H1 (cell line): ENCODE data around the gene RHBDD1. TPM values are rescaled to one million over a fixed set of nuclear protein-coding genes. Genes with fewer than 3 reads are reported as not detected.

Experiments
- BCL11A ChIP-seq, 2 experiments: IDR thresholded peaks; one replicate each; pipeline ENCODE4 v1.6.1; 2011; ENCODE audit warnings: low read depth in 2 of 2, low read length in 2 of 2, mild to moderate bottlenecking in 2 of 2
- KDM1A ChIP-seq: fragments of 200-600, 300-600 bp; sonication (generic); IDR thresholded peaks from 2 replicates; pipeline ENCODE4 v1.7.1; 2016; ENCODE audit warnings: mild to moderate bottlenecking, low read length, borderline replicate concordance
- SIN3A ChIP-seq, 2 experiments: IDR thresholded peaks in 1 of 2; conservative IDR thresholded peaks in 1 of 2; 2 replicates each; pipeline ENCODE4 v1.6.1; 2011 to 2012; ENCODE audit warnings: low read length in 2 of 2, improper control_type of control experiment in 1 of 2, low read depth in 1 of 2, mild to moderate bottlenecking in 1 of 2
- SP1 ChIP-seq: IDR thresholded peaks from 2 replicates; pipeline ENCODE4 v1.6.1; 2011; ENCODE audit warnings: low read depth, low read length
- polyA plus RNA-seq, 7 experiments: library from polyadenylated mRNA; depleted of rRNA in 3 of 7; stranded (reverse) in 5 of 7; unstranded in 2 of 7; fragments of >200 nt in 5 of 7; fragments of 200-250 nt in 2 of 7; gene quantifications; 1 replicate in 5 of 7; 2 replicates in 1 of 7; 4 replicates in 1 of 7; pipeline versions ENCODE4 v1.2.1 to v1.2.3, GENCODE V29; 2011 to 2013; ENCODE audit warnings: missing spikeins in 2 of 7, mixed read lengths in 2 of 7
- total RNA-seq: library from RNA; stranded (reverse); fragmentation: NEBNext Ultra II Directional; extraction: Animal tissue kit (Norgen Biotek cat#: 25700); gene quantifications from 2 replicates; pipeline ENCODE4 v1.2.1, GENCODE V29; 2021
- TF ChIP-seq, protein P1 (sequence below): fragments of 300-600 bp; sonication (generic); IDR thresholded peaks from 2 replicates; pipeline ENCODE4 v1.7.1; 2012; ENCODE audit warnings: low read length, moderate library complexity, mild to moderate bottlenecking, inconsistent platforms; ENCODE audit not compliant: insufficient replicate concordance
- TF ChIP-seq, protein P2 (sequence below), 3 experiments: IDR thresholded peaks; 1 replicate in 2 of 3; 2 replicates in 1 of 3; pipeline versions ENCODE4 v1.5.1 to v1.6.1; 2011; ENCODE audit warnings: low read length in 3 of 3, mild to moderate bottlenecking in 3 of 3, inconsistent platforms in 2 of 3, low read depth in 1 of 3, moderate library complexity in 1 of 3; ENCODE audit not compliant: insufficient read depth in 1 of 3; ENCODE audit errors: control extremely low read depth in 1 of 3

Gene RHBDD1
- total and polyA plus RNA-seq, 2 of the 8 experiments (the other 6 are each of a cell fraction or from before 2014, with no cell fraction given) = 10.5 to 23.1 TPM

DNA sequence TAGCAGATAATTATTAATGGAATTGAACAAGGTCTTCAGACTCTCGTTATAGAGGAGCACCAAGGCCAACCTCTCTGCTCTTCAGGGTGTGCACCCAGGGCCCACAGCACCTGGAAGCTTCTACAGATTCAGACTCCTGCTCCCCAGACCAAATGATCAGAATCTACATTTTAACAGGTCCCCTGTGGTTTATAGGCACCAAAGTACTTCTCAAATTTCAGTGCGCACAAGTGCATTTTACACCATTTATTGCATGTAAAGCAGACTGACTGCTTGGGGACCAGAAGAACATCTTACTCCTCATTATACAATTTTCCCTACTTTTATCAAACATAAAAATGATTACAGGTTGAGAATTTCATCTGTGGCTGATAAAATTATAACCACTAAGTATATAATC lies 164.3 kb downstream of the RHBDD1 start (continued):
- no peak for TF ChIP-seq SIN3A (conservative IDR thresholded peaks at IDR 0.05 in 1 of 2, IDR thresholded peaks at IDR 0.05 in 1 of 2; ENCODE audit: low read depth in 1 of 2, low read length in 2 of 2)
- no peak for TF ChIP-seq KDM1A
- TF ChIP-seq, protein P1, sequence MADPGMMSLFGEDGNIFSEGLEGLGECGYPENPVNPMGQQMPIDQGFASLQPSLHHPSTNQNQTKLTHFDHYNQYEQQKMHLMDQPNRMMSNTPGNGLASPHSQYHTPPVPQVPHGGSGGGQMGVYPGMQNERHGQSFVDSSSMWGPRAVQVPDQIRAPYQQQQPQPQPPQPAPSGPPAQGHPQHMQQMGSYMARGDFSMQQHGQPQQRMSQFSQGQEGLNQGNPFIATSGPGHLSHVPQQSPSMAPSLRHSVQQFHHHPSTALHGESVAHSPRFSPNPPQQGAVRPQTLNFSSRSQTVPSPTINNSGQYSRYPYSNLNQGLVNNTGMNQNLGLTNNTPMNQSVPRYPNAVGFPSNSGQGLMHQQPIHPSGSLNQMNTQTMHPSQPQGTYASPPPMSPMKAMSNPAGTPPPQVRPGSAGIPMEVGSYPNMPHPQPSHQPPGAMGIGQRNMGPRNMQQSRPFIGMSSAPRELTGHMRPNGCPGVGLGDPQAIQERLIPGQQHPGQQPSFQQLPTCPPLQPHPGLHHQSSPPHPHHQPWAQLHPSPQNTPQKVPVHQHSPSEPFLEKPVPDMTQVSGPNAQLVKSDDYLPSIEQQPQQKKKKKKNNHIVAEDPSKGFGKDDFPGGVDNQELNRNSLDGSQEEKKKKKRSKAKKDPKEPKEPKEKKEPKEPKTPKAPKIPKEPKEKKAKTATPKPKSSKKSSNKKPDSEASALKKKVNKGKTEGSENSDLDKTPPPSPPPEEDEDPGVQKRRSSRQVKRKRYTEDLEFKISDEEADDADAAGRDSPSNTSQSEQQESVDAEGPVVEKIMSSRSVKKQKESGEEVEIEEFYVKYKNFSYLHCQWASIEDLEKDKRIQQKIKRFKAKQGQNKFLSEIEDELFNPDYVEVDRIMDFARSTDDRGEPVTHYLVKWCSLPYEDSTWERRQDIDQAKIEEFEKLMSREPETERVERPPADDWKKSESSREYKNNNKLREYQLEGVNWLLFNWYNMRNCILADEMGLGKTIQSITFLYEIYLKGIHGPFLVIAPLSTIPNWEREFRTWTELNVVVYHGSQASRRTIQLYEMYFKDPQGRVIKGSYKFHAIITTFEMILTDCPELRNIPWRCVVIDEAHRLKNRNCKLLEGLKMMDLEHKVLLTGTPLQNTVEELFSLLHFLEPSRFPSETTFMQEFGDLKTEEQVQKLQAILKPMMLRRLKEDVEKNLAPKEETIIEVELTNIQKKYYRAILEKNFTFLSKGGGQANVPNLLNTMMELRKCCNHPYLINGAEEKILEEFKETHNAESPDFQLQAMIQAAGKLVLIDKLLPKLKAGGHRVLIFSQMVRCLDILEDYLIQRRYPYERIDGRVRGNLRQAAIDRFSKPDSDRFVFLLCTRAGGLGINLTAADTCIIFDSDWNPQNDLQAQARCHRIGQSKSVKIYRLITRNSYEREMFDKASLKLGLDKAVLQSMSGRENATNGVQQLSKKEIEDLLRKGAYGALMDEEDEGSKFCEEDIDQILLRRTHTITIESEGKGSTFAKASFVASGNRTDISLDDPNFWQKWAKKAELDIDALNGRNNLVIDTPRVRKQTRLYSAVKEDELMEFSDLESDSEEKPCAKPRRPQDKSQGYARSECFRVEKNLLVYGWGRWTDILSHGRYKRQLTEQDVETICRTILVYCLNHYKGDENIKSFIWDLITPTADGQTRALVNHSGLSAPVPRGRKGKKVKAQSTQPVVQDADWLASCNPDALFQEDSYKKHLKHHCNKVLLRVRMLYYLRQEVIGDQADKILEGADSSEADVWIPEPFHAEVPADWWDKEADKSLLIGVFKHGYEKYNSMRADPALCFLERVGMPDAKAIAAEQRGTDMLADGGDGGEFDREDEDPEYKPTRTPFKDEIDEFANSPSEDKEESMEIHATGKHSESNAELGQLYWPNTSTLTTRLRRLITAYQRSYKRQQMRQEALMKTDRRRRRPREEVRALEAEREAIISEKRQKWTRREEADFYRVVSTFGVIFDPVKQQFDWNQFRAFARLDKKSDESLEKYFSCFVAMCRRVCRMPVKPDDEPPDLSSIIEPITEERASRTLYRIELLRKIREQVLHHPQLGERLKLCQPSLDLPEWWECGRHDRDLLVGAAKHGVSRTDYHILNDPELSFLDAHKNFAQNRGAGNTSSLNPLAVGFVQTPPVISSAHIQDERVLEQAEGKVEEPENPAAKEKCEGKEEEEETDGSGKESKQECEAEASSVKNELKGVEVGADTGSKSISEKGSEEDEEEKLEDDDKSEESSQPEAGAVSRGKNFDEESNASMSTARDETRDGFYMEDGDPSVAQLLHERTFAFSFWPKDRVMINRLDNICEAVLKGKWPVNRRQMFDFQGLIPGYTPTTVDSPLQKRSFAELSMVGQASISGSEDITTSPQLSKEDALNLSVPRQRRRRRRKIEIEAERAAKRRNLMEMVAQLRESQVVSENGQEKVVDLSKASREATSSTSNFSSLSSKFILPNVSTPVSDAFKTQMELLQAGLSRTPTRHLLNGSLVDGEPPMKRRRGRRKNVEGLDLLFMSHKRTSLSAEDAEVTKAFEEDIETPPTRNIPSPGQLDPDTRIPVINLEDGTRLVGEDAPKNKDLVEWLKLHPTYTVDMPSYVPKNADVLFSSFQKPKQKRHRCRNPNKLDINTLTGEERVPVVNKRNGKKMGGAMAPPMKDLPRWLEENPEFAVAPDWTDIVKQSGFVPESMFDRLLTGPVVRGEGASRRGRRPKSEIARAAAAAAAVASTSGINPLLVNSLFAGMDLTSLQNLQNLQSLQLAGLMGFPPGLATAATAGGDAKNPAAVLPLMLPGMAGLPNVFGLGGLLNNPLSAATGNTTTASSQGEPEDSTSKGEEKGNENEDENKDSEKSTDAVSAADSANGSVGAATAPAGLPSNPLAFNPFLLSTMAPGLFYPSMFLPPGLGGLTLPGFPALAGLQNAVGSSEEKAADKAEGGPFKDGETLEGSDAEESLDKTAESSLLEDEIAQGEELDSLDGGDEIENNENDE = no peak
- no peak for TF ChIP-seq BCL11A (IDR thresholded peaks at IDR 0.05; ENCODE audit: low read depth in 2 of 2, low read length in 2 of 2)
- TF ChIP-seq SP1 = no peak
- TF ChIP-seq, protein P2, sequence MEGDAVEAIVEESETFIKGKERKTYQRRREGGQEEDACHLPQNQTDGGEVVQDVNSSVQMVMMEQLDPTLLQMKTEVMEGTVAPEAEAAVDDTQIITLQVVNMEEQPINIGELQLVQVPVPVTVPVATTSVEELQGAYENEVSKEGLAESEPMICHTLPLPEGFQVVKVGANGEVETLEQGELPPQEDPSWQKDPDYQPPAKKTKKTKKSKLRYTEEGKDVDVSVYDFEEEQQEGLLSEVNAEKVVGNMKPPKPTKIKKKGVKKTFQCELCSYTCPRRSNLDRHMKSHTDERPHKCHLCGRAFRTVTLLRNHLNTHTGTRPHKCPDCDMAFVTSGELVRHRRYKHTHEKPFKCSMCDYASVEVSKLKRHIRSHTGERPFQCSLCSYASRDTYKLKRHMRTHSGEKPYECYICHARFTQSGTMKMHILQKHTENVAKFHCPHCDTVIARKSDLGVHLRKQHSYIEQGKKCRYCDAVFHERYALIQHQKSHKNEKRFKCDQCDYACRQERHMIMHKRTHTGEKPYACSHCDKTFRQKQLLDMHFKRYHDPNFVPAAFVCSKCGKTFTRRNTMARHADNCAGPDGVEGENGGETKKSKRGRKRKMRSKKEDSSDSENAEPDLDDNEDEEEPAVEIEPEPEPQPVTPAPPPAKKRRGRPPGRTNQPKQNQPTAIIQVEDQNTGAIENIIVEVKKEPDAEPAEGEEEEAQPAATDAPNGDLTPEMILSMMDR (IDR thresholded peaks at IDR 0.05; ENCODE audit: control extremely low read depth in 1 of 3, insufficient read depth in 1 of 3, low read depth in 1 of 3, low read length in 3 of 3) = no peak
